SU-DHL-6 (cell line): ENCODE data around the gene NEBL.

ENCODE experiments used
- EZH2phosphoT487 ChIP-seq: fragments of 200-600 bp; sonication (generic), shearing (Covaris generic); conservative IDR thresholded peaks from 2 replicates; pipeline ENCODE4 v1.6.1; 2018; ENCODE audit warnings: mild to moderate bottlenecking, antibody characterized with exemption, low read length, moderate library complexity, mixed read lengths
- TF ChIP-seq, protein P1 (sequence below): fragments of 200-600 bp; sonication (generic); IDR thresholded peaks from one replicate; pipeline ENCODE4 v1.5.1; 2017; ENCODE audit warnings: antibody characterized with exemption, mild to moderate bottlenecking, low read length, moderate library complexity; ENCODE audit not compliant: insufficient read depth, poor library complexity, severe bottlenecking

DNA sequence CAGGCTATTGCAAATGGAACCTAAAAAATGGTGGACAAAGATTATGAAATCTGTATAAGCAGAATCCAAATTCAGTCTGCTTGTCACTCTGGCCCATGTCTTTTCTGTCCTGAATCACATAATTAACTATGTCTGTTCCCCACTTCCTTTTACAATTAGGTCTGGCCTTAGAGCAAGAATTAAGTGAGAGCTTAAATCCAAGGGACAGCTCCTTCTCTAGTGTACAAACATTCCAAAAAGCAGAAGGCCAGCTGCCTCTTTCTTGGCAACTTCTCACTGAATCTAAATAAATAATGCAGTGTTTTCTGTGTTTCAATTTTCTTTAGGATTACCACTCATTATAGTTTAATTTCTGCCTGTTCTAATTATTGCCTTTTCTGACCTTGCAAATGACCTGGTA is 39.3 kb upstream of the NEBL start:
- no peak for TF ChIP-seq EZH2phosphoT487
- TF ChIP-seq, protein P1, sequence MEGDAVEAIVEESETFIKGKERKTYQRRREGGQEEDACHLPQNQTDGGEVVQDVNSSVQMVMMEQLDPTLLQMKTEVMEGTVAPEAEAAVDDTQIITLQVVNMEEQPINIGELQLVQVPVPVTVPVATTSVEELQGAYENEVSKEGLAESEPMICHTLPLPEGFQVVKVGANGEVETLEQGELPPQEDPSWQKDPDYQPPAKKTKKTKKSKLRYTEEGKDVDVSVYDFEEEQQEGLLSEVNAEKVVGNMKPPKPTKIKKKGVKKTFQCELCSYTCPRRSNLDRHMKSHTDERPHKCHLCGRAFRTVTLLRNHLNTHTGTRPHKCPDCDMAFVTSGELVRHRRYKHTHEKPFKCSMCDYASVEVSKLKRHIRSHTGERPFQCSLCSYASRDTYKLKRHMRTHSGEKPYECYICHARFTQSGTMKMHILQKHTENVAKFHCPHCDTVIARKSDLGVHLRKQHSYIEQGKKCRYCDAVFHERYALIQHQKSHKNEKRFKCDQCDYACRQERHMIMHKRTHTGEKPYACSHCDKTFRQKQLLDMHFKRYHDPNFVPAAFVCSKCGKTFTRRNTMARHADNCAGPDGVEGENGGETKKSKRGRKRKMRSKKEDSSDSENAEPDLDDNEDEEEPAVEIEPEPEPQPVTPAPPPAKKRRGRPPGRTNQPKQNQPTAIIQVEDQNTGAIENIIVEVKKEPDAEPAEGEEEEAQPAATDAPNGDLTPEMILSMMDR, result no peak
